KBM-7 (cell line): ENCODE data around the gene TFR2.
"Not testable (repeated sequence)": the region's sequence is repeated elsewhere in the genome, so short reads cannot be mapped to it uniquely, and the experiment has no call there.

Experiments used
- DNase-seq: peaks from one replicate; pipeline ENCODE4 v3.0.0-alpha.2; 2015
- in situ Hi-C: fragments of 300-500 bp; cut with MboI; formaldehyde crosslinking; loops from 2 replicates; pipeline ENCODE4 v1.14.3; 2020; ENCODE audit warnings: low sequenced_read_pairs, low pct_unique_long_range_greater_than_20kb, mixed read lengths

Gene TFR2

DNA sequence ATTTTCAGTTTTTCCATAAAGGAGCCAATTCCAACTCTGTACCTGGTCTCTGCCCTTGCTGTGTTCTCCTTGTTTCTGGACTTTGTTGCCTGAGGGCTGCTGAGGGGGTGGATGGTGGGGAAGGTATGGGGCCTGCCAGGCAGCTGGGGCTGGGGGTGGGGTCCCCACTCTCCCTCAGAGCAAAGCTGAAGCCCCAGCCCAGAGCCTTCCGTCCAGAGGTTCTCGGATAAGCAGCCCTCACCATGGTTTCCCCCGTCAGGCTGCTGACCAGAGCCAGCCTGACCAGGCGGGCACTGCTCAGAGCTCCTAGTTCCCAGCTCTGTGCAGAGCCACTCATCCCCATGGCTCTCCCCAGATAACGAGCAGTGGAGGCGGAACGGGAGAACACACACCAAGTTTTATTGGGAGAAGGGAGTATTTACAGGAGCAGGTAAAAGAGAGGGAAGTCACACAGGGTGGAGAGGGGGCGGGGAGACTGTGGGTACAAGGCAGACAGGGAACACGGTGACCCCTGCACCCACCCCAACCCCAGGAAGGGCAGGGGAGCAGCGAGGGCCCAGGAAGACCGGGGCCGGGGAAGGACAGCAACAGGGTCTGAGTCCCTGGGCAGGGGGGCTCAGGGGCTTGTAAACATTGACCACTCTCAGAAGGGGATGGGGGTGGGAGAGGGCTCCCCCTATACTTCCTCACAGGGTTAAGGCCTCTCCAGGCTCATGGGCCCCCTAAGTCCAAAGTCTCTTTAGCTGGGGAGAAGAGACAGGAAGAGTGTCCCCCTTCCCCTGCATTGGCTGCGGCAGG lies 38.0 kb upstream of the TFR2 start:
- in situ Hi-C loops, result no loop called here
- DNase-seq, result no peak

DNA sequence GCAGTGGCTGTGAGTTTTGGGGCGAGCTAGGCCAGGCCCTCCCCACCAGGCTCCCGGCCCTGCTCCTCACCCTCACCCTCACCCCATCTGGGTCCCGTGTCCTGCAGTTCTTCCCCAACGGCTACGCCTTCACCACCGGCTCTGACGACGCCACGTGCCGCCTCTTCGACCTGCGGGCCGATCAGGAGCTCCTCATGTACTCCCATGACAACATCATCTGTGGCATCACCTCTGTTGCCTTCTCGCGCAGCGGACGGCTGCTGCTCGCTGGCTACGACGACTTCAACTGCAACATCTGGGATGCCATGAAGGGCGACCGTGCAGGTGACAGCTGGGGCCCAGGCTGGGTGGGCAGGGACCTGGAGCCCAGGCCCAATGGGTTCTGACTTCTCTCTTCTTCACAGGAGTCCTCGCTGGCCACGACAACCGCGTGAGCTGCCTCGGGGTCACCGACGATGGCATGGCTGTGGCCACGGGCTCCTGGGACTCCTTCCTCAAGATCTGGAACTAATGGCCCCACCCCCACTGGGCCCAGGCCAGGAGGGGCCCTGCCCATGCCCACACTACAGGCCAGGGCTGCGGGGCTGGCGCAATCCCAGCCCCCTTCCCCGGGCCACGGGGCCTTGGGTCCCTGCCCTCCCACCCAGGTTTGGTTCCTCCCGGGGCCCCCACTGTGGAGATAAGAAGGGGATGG lies 37.1 kb upstream of the TFR2 start:
- in situ Hi-C loops, result no loop called here
- no peak for DNase-seq

DNA sequence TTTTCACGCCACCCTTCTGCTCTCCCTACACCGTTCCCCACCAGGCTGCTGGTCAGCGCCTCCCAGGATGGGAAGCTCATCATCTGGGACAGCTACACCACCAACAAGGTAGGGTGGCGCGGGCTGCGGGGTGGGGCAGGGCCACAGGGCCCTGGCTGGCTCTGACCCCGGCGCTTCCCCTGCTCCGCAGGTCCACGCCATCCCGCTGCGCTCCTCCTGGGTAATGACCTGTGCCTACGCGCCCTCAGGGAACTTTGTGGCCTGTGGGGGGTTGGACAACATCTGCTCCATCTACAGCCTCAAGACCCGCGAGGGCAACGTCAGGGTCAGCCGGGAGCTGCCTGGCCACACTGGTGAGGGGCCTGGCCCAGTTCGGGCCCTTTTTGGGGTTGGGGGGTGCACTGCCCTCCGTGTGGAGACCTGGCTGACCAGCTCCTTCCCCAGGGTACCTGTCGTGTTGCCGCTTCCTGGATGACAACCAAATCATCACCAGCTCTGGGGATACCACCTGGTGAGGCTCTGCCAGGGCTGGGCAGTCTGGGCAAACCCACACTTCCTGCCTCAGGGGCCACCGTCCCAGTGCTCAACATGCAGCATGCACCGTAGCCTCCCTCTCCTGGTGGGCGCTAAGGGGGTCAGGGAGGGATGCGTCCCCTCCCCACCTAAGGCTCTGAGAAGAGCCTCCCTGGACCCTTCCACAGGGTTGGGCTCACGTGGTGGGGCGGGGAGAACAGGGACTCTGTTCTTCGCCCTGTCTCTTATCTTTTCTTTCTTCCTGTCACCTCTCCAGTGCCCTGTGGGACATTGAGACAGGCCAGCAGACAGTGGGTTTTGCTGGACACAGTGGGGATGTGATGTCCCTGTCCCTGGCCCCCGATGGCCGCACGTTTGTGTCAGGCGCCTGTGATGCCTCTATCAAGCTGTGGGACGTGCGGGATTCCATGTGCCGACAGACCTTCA lies 36.2 kb upstream of the TFR2 start:
- in situ Hi-C loops, result no loop called here
- no peak for DNase-seq

- DNase-seq, result no peak
- in situ Hi-C loops, result no loop called here
Measured at GRCh38 chr7:100676501-100677306, 35.4 kb upstream of the TFR2 start.

GRCh38 chr7:100675581-100676350 lies 34.4 kb upstream of the TFR2 start:
- DNase-seq, result peak; percentile 64
- in situ Hi-C loops, result no loop called here

DNA sequence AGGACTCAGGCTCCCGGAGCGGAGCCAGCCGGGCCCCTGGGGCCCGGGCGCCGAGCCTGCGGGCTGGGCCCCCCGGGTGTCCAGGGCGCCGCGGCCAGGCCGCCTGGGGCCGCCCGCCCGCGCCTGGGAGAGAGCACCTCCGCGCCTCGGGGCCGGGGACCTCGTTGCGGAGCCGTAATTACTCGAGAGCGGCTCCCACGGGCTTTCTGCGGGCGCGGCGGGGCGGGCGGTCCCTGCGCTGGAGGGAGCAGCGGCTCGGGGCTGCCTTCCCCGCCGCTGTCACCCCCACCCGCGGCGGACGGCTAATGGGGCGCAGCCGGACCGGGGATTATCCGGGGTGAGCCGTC lies 33.7 kb upstream of the TFR2 start:
- no peak for DNase-seq
- in situ Hi-C loops, result no loop called here

DNA sequence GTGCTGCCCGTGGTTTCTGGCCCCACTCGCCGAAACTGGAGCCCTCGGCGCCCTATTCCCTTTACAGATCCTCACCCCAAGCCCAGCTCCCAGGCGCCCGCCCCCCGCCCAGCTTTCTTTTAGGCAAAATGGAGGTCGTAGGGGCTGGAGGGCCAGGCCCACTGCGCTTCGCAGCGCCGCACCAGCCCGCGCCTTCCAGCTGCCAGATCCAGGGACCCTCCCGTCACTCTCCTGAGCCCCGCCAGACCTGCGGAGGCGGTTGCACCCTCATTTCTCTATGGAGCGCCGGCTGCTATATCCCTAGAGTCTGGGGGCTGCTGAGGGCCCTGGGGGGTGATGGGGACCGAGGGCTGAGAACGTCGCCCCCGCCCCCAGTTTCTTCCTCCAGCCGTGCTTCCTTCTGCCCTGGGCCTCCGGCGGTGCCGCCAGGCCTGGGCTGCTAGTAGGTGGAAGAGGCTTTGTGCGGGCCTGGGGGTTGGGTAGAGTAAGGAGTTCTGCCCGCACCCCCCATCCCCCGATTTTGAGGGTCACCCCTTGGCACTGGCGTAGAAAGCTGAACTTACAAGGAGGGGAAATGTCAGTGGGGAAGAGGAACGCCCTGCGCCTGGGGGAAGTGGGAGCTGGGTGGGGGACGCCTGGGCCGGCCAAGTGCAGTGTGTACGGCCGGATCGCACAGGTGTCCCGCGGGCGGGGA lies 33.2 kb upstream of the TFR2 start:
- in situ Hi-C loops, result no loop called here
- no peak for DNase-seq

DNA sequence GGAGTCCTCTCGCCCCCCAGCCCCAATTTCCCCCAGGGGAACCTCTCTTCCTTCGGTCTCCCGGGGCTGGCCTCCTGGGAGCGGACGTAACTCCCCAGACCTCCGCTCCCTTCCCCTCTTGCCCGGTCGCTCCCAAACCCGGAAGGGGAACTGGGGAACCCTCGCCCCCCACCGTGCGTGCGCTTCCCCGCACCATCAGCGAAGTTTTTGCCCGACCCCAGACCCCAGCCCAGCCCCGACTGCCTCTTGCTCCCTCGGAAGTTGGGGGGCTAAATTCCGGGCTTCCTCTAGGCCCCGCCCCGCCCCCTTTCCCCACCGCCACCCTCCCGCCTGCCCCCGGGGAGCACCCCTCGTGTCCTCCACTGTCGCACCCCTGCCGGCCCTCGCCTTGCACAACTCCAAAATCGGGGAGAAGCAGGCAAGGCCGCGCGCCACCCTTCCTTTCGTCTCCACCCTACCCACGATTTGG lies 32.6 kb upstream of the TFR2 start:
- in situ Hi-C loops, result no loop called here
- peak; percentile 51 for DNase-seq

DNA sequence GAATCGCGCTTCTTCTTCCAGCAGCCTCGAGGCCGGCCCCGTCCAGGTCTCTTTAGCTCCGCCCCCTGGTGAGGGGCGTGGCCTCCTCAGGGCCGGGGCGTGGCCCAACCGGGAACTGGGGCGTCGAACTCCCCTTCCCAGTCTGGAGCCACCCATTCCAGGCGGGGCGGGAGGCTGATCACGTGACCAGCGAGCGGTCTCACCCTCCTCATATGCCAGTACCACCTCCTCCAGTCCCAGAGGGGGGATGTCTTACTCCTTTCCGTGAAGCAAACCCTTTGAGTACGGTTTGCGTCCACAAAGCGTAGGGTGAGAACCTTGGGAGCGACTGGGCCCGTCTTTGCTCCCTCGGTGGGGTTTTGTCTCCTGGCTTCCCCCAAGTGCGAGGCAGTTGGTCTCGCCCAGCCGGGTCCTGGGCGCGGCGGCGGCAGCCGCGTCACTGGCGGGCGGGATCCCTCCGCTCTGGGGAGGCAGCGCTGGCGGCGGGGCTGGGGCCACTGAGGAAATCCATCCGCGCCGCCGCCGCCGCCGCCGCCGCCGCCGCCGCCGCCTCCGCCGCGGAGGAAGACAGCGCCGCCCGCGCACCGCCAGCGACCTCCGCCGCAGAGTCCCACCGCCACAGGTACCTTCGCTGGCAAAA lies 32.1 kb upstream of the TFR2 start, which contains the start of gene GNB2:
Gene GNB2, plus strand, starts transcription at position 439 of the 640 bp plus-strand sequence. CDS start 2,526 bp downstream, outside the sequence.
- peak; percentile 100 for DNase-seq
- in situ Hi-C loops, result no loop called here

GRCh38 chr7:100671353-100672327 lies 30.3 kb upstream of the TFR2 start:
- DNase-seq, result no peak
- in situ Hi-C loops, result no loop called here

GRCh38 chr7:100670074-100670473 lies 28.7 kb upstream of the TFR2 start:
- in situ Hi-C loops, result no loop called here

GRCh38 chr7:100669106-100669505 lies 27.8 kb upstream of the TFR2 start:
- in situ Hi-C loops, result not testable (repeated sequence)

More at GRCh38 chr7:100670074-100670473, 28.7 kb upstream of the TFR2 start:
- peak; percentile 51 for DNase-seq

GRCh38 chr7:100668069-100668449 lies 26.7 kb upstream of the TFR2 start:
- in situ Hi-C loops, result no loop called here
- DNase-seq, result no peak

More at GRCh38 chr7:100669106-100669505, 27.8 kb upstream of the TFR2 start:
- DNase-seq, result not testable (repeated sequence)

DNA sequence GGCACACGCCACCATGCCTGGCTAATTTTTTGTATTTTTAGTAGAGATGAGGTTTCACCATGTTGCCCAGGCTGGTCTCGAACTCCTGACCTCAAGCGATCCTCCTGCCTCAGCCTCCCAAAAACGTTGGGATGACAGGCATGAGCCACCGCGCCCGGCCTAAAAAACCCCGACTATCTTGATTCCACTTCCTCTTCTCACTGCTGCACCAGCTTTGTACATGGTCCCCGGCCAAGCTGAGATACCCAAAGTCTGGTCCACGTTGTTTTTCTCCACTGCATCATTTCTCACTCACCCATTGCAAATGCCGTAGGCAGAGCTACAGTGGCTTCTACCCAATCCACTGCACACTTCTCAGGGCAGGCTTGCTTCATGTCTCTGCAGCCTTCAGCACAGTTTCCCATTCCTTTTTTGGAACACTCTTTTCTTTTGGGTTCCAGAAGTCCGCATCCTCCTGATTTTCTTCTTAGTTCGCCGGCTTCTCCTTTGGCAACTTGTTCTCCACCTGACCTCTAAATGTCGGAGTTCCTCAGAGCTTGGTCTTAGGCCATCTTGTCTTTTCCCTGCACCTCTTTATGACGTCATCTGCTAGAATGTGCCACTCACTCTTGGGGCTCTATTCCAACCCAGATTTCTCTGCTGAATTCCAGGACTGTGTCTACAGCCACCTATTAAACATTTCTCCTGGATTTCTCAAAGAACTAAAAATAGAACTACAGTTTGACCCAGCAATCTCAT lies 26.1 kb upstream of the TFR2 start:
- no peak for DNase-seq
- in situ Hi-C loops, result no loop called here

- DNase-seq, result no peak
- in situ Hi-C loops, result no loop called here
Measured at GRCh38 chr7:100665168-100665726, 23.9 kb upstream of the TFR2 start.
